ENCODE data around the gene CYP4F3.

GRCh38 chr19:15633082-15633835, 7.4 kb upstream of the CYP4F3 start:
- TF ChIP-seq, protein P1, sequence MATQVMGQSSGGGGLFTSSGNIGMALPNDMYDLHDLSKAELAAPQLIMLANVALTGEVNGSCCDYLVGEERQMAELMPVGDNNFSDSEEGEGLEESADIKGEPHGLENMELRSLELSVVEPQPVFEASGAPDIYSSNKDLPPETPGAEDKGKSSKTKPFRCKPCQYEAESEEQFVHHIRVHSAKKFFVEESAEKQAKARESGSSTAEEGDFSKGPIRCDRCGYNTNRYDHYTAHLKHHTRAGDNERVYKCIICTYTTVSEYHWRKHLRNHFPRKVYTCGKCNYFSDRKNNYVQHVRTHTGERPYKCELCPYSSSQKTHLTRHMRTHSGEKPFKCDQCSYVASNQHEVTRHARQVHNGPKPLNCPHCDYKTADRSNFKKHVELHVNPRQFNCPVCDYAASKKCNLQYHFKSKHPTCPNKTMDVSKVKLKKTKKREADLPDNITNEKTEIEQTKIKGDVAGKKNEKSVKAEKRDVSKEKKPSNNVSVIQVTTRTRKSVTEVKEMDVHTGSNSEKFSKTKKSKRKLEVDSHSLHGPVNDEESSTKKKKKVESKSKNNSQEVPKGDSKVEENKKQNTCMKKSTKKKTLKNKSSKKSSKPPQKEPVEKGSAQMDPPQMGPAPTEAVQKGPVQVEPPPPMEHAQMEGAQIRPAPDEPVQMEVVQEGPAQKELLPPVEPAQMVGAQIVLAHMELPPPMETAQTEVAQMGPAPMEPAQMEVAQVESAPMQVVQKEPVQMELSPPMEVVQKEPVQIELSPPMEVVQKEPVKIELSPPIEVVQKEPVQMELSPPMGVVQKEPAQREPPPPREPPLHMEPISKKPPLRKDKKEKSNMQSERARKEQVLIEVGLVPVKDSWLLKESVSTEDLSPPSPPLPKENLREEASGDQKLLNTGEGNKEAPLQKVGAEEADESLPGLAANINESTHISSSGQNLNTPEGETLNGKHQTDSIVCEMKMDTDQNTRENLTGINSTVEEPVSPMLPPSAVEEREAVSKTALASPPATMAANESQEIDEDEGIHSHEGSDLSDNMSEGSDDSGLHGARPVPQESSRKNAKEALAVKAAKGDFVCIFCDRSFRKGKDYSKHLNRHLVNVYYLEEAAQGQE (IDR thresholded peaks at IDR 0.05; ENCODE audit: insufficient read depth in 1 of 2, low read depth in 2 of 2, low read length in 1 of 2) = no peak
- TF ChIP-seq CTCF (IDR thresholded peaks at IDR 0.05) (no peak), SIN3A (IDR thresholded peaks at IDR 0.05; ENCODE audit: borderline replicate concordance, insufficient read depth, low read depth, low read length) (no peak), POLR2AphosphoS5 (IDR thresholded peaks at IDR 0.05; ENCODE audit: low read depth, low read length) (no peak)

Data from Panc1 (cell line).